ENCODE results near the gene CLEC16A.

The CLEC16A gene

GRCh38 chr16:11045846-11046245 lies 101.5 kb downstream of the CLEC16A start:
- peak; percentile 36 for DNase-seq

GRCh38 chr16:11046382-11046931 lies 102.1 kb downstream of the CLEC16A start:
- DNase-seq, result no peak

- DNase-seq, result peak; percentile 81
Observed at GRCh38 chr16:11047057-11047456, 102.7 kb downstream of the CLEC16A start.

GRCh38 chr16:11047939-11048800 lies 103.8 kb downstream of the CLEC16A start:
- DNase-seq, result no peak

GRCh38 chr16:11049396-11050059 lies 105.2 kb downstream of the CLEC16A start:
- DNase-seq, result peak; percentile 55

- DNase-seq, result no peak
Observed at GRCh38 chr16:11050536-11050935, 106.2 kb downstream of the CLEC16A start.

GRCh38 chr16:11050944-11051343 lies 106.6 kb downstream of the CLEC16A start:
- DNase-seq, result no peak

- no peak for DNase-seq
Observed at GRCh38 chr16:11051430-11051829, 107.1 kb downstream of the CLEC16A start.

GRCh38 chr16:11051879-11052808 lies 107.8 kb downstream of the CLEC16A start:
- DNase-seq, result no peak

- no peak for DNase-seq
Observed at GRCh38 chr16:11053916-11054460, 109.6 kb downstream of the CLEC16A start.

- DNase-seq, result no peak
Observed at GRCh38 chr16:11056090-11056992, 112.0 kb downstream of the CLEC16A start.

- DNase-seq, result no peak
Observed at GRCh38 chr16:11056993-11057649, 112.8 kb downstream of the CLEC16A start.

- DNase-seq, result no peak
Observed at GRCh38 chr16:11057711-11058345, 113.5 kb downstream of the CLEC16A start.

- DNase-seq, result no peak
Observed at GRCh38 chr16:11058832-11059231, 114.5 kb downstream of the CLEC16A start.

- DNase-seq, result no peak
Observed at GRCh38 chr16:11059588-11059987, 115.2 kb downstream of the CLEC16A start.

GRCh38 chr16:11060364-11060763 lies 116.0 kb downstream of the CLEC16A start:
- no peak for DNase-seq

GRCh38 chr16:11060842-11061241 lies 116.5 kb downstream of the CLEC16A start:
- no peak for DNase-seq

GRCh38 chr16:11061629-11062270 lies 117.4 kb downstream of the CLEC16A start:
- DNase-seq, result no peak

GRCh38 chr16:11063448-11064201 lies 119.3 kb downstream of the CLEC16A start:
- DNase-seq, result no peak
